Stimulated activated naive CD8-positive, alpha-beta T cell treated with anti-CD3 and anti-CD28 coated beads, Interleukin-15, Interleukin-2, amounts not matched to agents 100 U/mL and 50 U/mL, for 24 hours (primary cell): ENCODE measurements around the gene C3orf22.
"Not testable (repeated sequence)": the region's sequence is repeated elsewhere in the genome, so short reads cannot be mapped to it uniquely, and the experiment has no call there.

ENCODE experiments used
- ATAC-seq: fragments of 150-1000 bp; cut with Tn5 transposase; one replicate; pipeline ENCODE4 v1.10.0; 2021
- DNase-seq: peaks from one replicate; pipeline ENCODE4 v3.0.0; 2021

C3orf22 gene, protein sequence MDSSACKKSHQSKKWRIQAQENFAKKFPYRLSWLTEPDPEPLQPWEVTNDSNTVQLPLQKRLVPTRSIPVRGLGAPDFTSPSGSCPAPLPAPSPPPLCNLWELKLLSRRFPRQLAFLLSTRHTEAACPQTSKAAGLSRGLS

DNA sequence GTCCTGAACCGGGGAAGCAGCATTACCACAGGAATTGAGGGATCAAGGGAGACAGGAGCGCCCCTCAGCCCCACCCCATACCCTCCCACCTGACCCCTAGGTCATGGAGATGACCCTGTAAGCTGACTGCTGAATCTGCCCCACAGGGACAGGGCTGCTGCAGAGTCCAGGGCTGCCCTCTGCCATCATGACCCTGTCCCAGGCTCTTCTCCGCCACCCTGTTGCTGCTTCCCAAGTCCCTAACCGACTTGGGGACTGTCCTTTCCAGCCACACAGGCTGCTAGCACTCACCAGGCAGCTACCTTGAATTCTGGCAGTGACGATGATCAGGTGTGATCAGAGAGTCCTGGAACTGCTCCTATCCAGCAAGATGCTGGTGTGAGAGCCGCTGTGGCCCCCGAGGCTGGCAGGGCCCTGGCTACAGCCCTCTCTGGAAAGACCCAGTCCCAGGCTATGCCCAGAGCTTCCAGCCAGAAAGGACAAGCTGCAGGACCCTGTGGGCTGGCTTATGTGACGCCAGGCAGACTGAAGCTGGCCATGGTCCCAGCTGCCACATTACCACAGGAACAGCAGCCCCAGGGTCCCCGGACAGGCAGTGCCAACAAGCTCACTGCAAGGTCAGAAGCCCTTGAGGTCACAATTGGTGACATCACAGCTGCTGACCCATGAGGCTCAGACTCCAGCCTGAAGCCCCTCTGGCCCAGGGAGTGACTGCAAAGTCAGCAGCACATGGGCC, at the start of gene C3orf22:
TSS of gene C3orf22 (minus strand) at position 597 of the 736 bp plus-strand sequence. CDS start 5,542 bp downstream, outside the sequence.
- ATAC-seq (no peak), DNase-seq (no peak)

DNA sequence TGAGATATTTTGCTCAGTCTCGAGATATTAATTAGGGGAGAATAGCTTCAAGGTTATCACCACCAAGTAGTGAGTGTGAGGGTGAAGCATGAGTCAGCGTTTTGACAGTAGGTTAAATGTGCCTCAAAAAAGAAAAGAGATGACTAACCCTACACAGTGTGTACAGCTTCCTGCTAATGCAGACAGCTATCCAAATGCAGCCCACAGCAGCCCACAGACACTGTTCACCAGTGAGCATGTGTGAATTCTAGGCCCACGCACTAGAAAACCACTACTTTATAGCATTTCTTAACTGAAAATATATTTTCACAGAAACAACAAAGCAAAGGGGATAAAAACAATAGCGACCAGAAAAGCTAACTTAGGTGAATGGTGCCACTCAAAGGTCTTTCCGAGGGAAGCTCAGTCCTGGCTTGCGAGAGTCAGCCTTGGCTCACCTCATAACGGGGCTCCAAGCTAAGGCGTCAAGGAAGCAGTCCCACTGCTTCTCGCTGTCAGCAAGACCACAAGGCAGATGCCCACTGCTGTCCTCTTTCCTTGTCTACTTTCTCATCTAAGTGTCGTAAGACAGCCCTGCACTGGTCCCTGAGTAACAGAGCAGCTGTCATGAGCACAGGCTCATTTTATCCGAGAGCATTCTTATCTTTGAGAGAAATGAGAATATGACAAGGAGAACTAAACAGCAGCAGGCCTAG, 48.6 kb upstream of the C3orf22 start:
- peak; percentile 84 for ATAC-seq
- DNase-seq: peak; percentile 9

DNA sequence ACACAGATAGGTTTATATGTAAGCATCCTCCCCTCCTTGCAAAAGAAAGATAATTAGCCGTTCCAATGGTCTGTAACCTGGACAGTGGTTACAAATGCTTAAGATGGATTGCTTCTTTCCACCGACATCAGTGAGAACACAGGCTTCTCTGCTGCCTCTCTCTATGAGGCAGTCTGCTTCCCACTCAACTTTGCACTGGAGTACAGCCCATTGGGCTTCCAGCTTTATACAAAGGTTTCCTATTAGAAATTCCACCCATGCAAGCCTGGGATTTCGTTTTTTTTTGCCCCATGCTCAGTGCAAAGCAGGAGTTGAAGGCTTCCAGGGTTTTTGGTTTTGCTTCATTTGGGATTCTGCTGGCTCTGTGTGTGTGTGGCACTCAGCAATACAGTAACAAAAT, 47.3 kb upstream of the C3orf22 start:
- DNase-seq: no peak
- no peak for ATAC-seq

DNA sequence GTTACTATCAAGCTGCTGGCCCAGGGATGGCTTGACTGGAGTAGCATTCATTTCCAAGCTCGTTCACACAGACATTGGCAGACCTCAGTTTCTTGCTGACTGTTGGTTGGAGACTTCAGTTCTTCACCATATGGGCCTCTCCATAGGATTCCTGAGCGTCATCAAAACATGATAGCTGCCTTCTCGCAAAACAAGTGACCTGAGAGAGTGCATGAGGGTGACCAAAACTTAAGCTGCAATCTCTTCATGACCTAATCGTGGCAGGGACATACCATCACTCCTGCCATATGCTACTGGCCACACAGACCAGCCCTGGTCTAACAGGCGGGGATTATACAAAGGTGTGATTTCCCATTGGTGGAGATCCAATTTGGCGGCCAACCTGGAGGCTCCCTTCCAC, 46.0 kb upstream of the C3orf22 start:
- no peak for ATAC-seq
- no peak for DNase-seq

DNA sequence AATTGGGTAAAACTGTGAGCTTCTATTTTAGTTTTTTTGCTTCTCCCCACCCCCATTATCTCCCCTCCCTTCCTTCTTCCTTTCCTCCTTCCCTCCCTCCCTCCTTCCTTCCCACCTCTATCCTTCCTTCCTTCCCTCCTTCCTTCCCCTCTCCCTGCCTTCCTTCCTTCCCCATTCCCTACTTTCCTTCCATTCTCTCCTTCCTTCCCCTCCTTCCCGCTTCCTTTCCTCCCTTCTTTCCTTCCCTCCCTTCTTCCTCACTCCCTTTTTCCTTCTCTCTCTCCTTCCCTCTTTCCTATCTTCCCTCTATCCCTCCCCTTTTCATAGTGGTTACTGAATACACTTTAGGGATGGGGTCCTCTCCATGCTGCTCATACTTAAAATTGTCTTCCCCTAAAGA, 40.4 kb upstream of the C3orf22 start:
- DNase-seq (no peak), ATAC-seq (no peak)

DNA sequence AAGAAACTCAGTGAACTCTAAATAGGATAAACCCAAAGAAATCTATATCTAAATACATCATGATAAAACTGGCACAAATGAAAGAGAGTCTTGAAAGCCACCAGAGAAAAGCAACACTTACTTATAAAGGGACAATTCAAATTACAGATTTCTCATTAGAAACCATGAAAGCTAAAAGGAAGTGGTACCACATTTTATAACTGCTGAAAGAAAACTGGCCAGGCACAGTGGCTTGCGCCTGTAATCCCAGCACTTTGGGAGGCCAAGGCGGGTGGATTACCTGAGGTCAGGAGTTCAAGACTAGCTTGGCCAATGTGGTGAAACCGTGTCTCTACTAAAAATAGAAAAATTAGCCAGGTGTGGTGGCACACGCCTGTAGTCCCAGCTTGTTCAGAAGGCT, 36.7 kb upstream of the C3orf22 start:
- not testable (repeated sequence) for DNase-seq, ATAC-seq

GRCh38 chr3:126591515-126591914, 32.8 kb upstream of the C3orf22 start:
- not testable (repeated sequence) for ATAC-seq

GRCh38 chr3:126582311-126582710, 23.6 kb upstream of the C3orf22 start:
- no peak for ATAC-seq

More at GRCh38 chr3:126591515-126591914, 32.8 kb upstream of the C3orf22 start:
- DNase-seq: not testable (repeated sequence)

GRCh38 chr3:126581569-126581968, 22.8 kb upstream of the C3orf22 start:
- no peak for DNase-seq
- ATAC-seq: no peak

More at GRCh38 chr3:126582311-126582710, 23.6 kb upstream of the C3orf22 start:
- DNase-seq: no peak

DNA sequence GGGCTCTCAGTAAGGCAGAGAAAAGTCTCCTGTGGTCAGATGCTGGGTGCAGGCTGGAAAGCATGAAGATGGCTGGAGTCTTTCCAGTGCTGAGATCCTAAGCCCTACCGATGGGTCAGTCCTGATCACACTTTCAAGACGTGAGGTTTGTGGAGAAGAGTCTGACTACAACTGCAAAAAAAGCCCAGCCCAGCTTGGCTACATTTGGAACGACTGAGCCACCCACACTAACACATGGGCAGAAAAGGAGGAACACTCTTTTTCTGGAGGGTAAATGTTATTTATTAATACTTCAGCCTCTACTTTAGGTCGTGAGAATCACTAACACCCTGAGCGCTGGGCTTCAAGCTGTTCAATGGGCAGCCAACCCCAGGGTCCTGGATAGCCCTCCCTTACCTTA, 22.0 kb upstream of the C3orf22 start:
- no peak for ATAC-seq
- DNase-seq: no peak

DNA sequence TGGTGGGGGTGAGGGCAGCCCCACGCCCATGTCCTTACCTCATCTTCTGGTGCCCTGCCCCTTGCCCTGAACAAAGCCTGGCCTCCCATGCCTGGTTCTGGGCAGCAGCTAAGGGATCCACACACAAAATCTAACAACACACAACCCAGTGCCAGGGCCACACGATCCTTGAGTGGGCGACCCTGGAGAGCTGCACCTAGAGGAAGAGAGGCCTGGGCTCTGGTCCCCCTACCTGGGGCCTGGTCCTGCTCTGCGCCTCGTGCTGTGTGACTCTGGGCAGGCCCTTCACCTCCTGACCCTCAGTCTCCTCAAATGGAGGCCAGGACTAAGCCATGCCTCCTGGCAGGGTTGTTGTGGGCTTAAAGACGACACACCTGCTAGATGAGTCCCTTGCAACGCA, 20.0 kb upstream of the C3orf22 start:
- ATAC-seq (no peak), DNase-seq (no peak)

DNA sequence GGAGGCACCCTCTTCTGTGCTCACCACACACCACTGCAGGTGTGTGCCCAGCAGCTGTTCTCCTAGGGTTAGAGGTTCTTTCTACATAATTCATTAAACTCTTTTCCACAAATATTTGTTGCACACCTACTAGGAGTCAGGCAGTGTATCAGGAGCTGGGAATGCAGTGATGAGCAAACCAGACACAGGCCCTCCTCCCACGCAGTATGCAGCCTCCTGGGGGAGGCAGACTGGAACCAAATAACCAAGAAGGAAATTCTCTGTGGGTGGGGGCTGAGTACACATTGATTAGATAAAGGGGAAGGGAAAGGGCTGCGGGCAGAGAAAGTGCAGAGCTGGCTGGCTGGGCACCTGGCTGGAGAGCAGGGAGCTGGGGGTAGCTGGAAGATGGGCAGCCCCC, 18.5 kb upstream of the C3orf22 start:
- no peak for ATAC-seq
- no peak for DNase-seq

- no peak for DNase-seq
- no peak for ATAC-seq
These were observed 14.9 kb upstream of the C3orf22 start for GRCh38 chr3:126573492-126574117.

DNA sequence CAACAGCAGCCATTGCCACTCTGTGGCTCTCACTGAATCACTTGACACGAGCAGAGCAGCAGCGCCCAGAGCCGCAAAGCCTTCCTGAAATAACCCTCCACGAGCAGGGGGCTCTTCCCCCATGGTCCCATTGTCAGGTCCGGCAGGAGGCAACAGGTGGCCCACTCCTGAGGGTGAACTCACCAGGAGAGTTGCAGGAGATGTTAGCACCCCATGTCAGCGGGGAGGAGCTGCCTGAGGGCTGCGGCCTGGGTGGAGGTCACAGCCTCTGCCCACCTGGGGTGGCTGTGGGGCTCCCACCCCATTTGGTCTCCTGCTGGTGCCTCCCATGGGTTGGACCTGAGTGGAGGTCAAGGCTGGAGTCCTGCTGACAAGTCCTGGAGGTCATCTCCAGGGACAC, 12.3 kb upstream of the C3orf22 start:
- DNase-seq (no peak), ATAC-seq (no peak)

- ATAC-seq: no peak
- no peak for DNase-seq
These were observed 11.4 kb upstream of the C3orf22 start for GRCh38 chr3:126570103-126570541.

- ATAC-seq: no peak
- DNase-seq: no peak
These were observed 10.8 kb upstream of the C3orf22 start for GRCh38 chr3:126569390-126569975.

DNA sequence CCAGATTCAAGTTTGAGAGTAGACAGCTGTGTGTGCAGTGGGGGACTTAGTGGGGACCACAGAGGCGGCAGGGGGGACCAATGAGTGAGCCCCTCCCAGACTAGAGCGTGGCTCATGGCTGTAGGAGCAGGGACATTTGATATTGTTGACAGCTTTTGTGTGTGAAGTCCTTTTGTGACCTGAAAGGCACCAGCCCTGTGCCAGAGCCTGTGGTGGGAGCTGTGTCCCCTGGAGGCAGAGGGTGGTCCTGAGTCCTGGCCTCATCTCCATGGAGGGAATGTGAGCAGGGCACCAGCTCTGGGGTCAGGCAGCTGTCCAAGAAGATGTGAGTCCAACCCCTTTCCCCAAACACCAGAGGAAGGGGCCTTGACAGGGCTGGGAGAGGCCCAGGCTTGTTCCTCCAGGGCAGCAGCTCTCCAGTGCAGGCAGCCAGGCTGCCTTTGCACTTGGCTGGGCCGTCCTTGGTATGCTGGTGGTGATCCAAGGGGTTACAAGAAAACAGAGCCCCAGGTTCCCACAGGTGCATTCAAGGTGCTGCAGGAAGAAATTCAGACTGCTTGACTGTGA, 10.1 kb upstream of the C3orf22 start:
- DNase-seq (no peak), ATAC-seq (no peak)

- DNase-seq: no peak
- ATAC-seq: no peak
These were observed 9.1 kb upstream of the C3orf22 start for GRCh38 chr3:126567696-126568438.

GRCh38 chr3:126562737-126563276, 4.1 kb upstream of the C3orf22 start:
- DNase-seq: no peak
- ATAC-seq: no peak

DNA sequence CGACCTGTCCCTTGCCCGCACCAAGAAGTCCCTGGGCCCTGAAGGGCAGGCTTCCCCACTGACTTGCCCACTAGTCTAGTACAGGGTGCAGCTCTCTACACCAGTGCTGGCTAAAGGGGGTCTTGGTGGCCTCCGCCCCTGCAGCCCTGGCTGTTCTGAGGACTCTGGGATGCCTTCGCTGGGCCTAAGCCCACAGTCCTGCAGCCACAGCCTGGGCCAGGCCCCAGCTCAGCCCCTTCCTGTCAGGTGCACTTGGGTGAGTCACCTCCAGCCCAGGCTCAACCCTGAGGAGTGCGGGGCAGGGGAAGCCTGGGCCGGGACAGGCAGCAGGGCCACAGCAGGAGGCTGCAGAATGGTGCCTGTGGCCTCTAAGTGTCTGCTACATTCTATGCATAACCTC, 971 bp downstream of the C3orf22 start:
- DNase-seq (no peak), ATAC-seq (no peak)

DNA sequence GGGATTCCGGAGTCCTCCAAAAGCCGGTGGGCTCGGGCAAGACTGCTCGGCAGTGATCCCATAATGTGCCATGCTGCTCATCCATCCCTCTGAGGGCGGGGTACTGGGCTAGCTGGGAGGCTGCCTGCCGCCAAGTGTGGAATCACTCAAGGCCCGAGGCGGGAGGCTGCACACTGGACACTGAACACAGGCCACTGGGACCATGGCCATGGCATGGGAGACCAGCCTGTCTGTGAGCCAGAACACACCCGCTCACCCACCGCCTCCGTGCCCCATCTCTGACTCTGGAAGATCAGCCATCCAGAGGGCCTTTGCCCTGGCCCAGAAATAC, 1.4 kb downstream of the C3orf22 start:
- DNase-seq: no peak

More for the DNA sequence above, 1.4 kb downstream of the C3orf22 start:
- no peak for ATAC-seq
